ENCODE data around the gene LRP11.
"Not testable (repeated sequence)": the region's sequence is repeated elsewhere in the genome, so short reads cannot be mapped to it uniquely, and the experiment has no call there.

The LRP11 gene

DNA sequence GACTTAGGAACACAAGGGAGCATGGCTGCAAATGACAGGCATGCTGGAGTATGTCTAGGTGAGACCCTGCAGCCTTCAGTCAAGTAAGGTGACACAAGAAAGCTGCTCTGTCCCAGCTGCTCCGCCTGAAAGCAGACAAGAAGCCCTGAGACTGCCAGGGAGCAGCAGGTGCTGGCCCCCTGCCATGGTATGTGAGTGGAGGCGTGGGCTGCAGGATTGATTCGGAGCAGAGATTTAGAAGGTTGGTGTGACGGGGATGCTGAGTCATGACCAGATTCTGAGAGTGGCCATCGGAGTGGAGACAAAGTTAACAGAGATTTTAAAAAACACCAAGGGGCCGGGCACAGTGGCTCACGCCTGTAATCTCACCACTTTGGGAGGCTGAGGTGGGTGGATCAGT lies 17.8 kb downstream of the LRP11 start:
- peak; percentile 53 for DNase-seq

GRCh38 chr6:149845549-149845948 lies 18.6 kb downstream of the LRP11 start:
- DNase-seq, result no peak

GRCh38 chr6:149844480-149844879 lies 19.7 kb downstream of the LRP11 start:
- DNase-seq, result no peak

GRCh38 chr6:149844036-149844435 lies 20.1 kb downstream of the LRP11 start:
- not testable (repeated sequence) for DNase-seq

- DNase-seq, result no peak
These were observed 21.0 kb downstream of the LRP11 start for GRCh38 chr6:149843051-149843633.

DNA sequence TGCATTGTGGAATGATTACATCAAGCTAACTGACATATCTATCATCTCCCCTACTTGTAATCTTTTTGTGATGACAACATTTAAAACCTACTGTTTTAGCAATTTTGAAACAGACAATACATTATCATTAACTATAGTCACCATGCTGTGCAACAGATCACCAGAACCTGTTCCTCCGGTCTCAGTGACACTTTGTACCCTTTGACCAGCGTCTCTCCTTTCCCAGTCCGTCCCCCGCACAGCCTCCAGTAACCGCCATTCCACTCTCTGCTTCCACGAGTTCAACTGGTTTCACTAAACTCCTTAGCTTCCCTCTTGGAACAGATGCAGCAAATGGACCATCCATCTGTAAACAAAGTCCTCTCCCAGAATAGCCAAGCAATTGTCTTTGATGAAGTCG lies 21.8 kb downstream of the LRP11 start:
- no peak for DNase-seq

DNA sequence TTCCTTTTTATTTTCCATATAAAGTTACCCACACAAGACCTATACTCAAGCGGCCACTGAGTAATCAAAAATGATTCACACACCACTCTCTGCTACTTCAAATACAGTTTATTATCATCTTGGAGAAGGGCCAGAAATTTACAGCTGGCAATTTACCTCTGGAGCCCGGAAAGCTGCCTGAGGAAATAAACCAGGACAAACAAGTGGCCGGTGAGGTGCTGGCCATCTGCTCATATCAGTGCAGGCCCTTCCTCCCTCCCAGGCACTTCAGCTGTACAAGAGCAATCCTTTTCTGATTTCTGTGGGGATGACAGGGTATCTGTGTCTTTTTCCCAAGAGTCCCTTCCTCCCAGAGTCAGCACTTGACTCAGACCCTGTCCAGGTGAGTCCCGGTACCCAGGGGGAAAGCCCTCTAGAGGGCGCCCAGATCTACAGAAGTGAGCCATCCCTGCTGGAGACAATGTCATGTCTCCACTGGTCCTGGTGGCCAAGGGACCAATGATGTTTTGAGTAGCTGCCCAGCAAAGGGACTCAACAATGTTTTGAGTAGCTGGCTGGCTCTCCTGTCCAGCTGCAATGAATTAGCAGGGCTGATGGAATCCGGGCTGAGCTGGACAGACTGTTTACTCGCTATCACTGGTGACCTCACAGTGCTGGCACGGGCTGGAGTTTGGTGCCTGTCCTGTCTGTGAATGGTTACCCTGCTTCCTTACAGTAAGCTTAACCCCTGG lies 23.6 kb downstream of the LRP11 start:
- peak; percentile 53 for DNase-seq

DNA sequence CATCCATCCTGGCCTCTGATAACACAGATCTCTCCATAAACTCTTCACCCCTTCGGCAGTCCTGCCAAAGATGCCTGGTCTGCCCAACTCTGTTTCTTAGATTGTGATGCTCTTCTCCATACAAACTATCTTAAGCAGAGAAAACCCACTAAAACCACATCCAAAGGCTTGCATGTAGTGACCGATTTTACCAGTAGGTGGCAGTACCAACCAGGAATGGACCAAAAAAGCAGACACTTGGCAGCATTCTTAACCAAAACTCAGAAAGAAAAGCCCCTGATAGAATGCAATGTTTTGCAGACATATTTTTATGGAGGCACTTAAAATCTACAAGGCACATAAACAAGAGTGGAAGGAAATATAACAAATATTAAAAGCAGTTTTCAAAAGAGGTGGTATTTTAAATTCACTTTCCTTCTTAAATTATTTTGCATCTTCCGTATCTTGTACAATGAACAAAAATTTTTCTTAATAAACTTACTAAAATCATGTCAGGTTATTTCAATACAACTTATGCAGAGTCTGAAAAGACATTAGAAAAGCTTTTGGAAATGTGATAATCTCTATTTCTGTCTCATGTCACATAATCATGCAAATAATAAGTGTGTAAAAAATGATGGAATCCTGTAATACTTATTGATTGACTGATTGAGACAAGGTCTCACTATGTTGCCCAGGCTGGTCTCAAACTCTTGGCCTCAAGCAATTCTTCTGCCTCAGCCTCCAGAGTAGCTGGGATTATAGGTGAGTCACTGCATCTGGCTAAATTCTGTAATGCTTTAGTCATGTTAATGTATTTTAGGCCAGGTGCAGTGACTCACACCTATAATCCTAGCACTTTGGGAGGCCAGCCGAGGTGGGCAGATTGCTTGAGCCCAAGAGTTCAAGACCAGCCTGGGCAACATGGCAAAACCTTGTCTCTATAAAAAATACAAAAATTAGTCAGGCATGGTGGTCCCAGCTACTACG lies 29.4 kb downstream of the LRP11 start:
- peak; percentile 78 for DNase-seq

GRCh38 chr6:149833651-149834050 lies 30.5 kb downstream of the LRP11 start:
- no peak for DNase-seq

DNA sequence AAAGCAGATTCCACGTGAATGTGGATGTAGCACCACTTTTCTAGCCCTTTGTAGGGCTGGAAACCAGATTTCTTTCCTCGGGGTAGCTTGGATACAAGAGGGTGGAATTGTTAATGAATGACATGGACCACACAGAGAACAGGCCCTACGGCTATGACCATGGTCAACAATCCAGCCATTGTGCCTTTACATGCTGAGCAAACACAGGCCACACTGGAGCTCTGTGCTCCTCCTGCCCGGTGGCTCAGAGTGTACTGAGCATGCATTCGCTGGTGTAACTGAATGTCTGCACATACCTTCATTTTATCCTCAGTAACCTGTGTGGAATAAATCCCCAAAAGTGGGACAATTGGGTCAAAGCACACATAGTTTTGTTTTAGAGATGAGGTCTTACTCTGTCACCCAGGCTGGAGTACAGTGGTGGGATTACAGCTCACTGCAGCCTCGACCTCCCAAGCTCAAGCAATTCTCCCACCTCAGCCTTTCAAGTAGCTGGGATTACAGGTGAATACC lies 32.8 kb downstream of the LRP11 start:
- DNase-seq, result no peak

- no peak for DNase-seq
These were observed 33.3 kb downstream of the LRP11 start for GRCh38 chr6:149830731-149831307.

GRCh38 chr6:149825292-149825691 lies 38.9 kb downstream of the LRP11 start:
- no peak for DNase-seq

DNA sequence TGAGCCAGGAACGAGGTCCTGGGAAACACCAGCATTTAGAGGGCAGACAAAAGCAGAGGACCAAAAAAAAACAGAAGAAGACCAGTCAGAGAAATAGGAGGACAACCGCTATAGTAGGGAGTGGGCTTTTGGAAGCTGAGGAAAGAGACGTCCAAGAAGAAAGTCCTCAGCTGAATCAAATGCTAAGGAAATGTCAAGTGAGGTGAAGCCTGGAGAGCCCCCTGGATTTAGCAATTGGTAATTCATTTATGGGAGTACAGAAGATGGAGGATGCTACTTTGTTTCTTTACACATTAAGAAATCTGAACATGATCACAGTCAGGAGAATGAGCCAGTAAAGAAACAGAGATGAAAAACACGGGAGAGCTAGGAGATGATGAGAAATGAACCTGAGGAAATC lies 41.1 kb downstream of the LRP11 start:
- DNase-seq, result no peak

GRCh38 chr6:149821492-149821891 lies 42.7 kb downstream of the LRP11 start:
- DNase-seq, result no peak

DNA sequence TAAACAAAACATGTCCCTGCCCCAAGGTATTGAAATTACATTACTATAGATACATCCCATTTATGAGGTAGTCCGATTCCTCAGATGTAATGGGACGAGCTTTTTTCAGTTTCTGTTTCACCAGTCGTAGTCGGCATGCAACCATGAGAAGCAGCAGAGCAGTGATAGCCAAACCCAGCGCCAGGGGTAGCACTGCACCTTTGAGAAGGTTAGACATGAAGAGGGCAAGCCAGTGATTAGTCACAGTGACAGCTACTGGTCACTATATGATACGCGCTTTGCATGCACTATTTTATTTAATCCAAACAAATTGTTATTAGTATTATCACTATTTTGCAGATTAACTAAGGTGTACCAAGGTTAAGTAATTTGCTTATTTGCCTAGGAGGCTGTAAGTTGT lies 43.7 kb downstream of the LRP11 start:
- no peak for DNase-seq

- DNase-seq, result no peak
These were observed 48.4 kb downstream of the LRP11 start for GRCh38 chr6:149815788-149816187.

DNA sequence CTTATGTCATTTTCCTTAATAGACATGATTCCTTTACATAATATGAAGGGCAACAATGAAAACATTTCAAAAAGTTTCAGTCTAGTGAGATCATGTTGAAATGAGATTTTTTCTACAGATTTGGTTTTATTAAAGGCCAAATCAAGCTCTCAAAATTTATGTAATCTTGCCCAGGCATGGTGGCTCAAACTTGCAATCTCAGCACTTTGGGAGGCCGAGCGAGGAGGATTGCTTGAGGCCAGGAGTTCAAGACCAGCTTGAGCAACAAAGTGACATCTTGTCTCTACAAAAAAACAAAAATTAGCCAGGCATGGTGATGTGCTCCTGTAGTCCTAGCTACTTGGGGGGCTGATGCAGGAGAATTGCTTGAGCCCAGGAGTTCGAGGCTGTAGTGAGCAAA lies 50.8 kb downstream of the LRP11 start:
- DNase-seq, result no peak

- no peak for DNase-seq
These were observed 54.4 kb downstream of the LRP11 start for GRCh38 chr6:149809798-149810197.

- DNase-seq, result no peak
These were observed 58.0 kb downstream of the LRP11 start for GRCh38 chr6:149806127-149806526.

DNA sequence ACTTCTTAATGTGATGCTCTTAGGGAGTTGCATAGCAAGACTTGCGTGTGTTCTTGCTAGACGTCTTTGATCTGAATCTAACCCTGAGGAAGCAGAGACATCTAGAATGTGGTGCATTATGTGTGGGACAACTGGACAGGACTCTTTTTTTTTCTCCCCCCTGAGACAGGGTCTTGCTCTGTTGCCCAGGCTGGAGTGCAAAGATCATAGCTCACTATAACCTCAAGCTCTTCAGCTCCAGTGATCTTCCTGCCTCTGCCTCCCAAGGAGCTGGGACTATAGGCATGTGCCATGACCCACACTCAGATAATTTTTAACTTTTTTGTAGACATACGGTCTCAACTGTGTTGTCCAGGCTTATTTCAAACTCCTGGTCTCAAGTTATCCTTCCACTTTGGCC lies 80.6 kb downstream of the LRP11 start:
- no peak for DNase-seq

- DNase-seq, result no peak
These were observed 81.8 kb downstream of the LRP11 start for GRCh38 chr6:149782337-149782736.

DNA sequence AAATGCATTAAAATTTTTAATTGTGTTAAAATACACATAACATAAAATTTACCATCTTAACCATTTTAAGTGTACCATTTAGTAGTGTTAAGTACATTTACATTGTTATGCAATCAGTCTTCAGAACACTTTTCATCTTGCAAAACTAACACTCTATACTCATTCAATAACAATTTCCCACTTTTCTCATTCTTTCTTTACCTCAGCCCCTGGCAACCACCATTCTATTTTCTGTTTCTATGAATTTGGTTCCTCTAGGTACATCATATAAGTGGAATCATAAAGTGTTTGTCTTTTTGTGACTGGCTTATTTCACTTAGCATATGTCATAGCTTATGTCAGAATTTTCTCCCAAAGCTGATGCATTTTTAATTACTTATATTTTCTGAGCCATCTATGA lies 82.4 kb downstream of the LRP11 start:
- no peak for DNase-seq

DNA sequence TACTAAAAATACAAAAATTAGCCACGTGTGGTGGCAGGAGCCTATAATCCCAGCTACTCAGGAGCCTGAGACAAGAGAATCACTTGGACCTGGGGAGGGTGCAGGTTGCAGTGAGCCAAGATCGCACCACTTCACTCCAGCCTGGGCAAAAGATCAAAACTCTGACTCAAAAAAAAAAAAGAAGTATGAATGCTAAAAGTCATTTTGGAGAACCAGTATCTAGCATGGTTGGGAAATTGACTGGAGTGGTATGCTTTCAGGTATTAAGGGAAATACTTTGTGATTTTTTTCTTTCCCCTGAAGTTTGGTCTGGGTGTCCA lies 84.6 kb downstream of the LRP11 start:
- DNase-seq, result no peak

Data from right forelimb (tissue), 1 donor.